PC-3 (cell line): ENCODE results near the gene POLR2M.

Source experiments
- EZH2 ChIP-seq: fragments of 300-600 bp; sonication (generic); IDR thresholded peaks from one replicate; pipeline ENCODE4 v1.6.1; 2017; ENCODE audit warnings: antibody characterized with exemption, mild to moderate bottlenecking, low read length; ENCODE audit not compliant: unreplicated experiment
- EZH2phosphoT487 ChIP-seq: fragments of 300-600 bp; sonication (generic); IDR thresholded peaks from 2 replicates; pipeline ENCODE4 v1.6.1; 2018; ENCODE audit warnings: mild to moderate bottlenecking, antibody characterized with exemption, low read length, borderline replicate concordance
- TF ChIP-seq, protein P1 (sequence below): fragments of 300-600 bp; sonication (generic); conservative IDR thresholded peaks from 2 replicates; pipeline ENCODE4 v1.5.1; 2017; ENCODE audit warnings: antibody characterized with exemption, low read depth, mild to moderate bottlenecking, low read length

DNA sequence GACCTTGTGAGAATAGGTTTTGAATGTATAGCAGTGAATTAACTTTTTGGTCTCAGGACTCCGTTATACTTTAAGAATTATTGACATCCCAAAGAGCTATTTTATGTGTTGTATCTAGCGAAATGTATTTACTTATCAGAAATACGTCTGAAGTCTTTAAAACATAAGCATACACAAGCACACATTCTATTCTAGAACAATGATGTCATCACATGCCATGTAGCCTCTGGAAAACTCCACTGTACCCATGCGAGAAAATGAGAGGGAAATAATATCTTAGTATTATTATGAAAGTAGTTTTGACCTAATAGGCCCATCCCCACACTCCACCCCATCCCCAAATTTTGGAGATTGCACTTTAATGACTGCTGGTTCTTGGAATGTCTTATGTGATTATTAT is 1.5 kb downstream of the POLR2M start:
- TF ChIP-seq, protein P1, sequence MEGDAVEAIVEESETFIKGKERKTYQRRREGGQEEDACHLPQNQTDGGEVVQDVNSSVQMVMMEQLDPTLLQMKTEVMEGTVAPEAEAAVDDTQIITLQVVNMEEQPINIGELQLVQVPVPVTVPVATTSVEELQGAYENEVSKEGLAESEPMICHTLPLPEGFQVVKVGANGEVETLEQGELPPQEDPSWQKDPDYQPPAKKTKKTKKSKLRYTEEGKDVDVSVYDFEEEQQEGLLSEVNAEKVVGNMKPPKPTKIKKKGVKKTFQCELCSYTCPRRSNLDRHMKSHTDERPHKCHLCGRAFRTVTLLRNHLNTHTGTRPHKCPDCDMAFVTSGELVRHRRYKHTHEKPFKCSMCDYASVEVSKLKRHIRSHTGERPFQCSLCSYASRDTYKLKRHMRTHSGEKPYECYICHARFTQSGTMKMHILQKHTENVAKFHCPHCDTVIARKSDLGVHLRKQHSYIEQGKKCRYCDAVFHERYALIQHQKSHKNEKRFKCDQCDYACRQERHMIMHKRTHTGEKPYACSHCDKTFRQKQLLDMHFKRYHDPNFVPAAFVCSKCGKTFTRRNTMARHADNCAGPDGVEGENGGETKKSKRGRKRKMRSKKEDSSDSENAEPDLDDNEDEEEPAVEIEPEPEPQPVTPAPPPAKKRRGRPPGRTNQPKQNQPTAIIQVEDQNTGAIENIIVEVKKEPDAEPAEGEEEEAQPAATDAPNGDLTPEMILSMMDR: no peak
- TF ChIP-seq EZH2 (no peak), EZH2phosphoT487 (no peak)
